GM12878 (cell line): ENCODE data around the gene PSMB10. TPM values are rescaled to one million over a fixed set of nuclear protein-coding genes. Genes with fewer than 3 reads are reported as not detected.
A peak's percentile ranks its signal among the peaks of the same experiment; 100 is the strongest.

Experiments
- BACH1 ChIP-seq: fragments of 450-650 bp; IDR thresholded peaks from 2 replicates; pipeline ENCODE4 v1.6.1; 2017; ENCODE audit warnings: mild to moderate bottlenecking, borderline replicate concordance
- EZH2 ChIP-seq: IDR thresholded peaks from 2 replicates; pipeline ENCODE4 v1.6.1; 2012; ENCODE audit warnings: low read depth, mild to moderate bottlenecking, control low read depth, inconsistent platforms, low read length, borderline replicate concordance; ENCODE audit not compliant: control insufficient read depth
- HCFC1 ChIP-seq: fragments of 150-350 bp; IDR thresholded peaks from 2 replicates; pipeline ENCODE4 v1.6.1; 2014; ENCODE audit warnings: low read length
- HDAC2 ChIP-seq: fragments of 200-600 bp; sonication (generic); IDR thresholded peaks from 2 replicates; pipeline ENCODE4 v1.6.1; 2017
- JUNB ChIP-seq: IDR thresholded peaks from 2 replicates; pipeline ENCODE4 v1.6.1; 2016; ENCODE audit warnings: antibody characterized with exemption, mild to moderate bottlenecking
- MEF2A ChIP-seq: IDR thresholded peaks from 2 replicates; pipeline ENCODE4 v1.6.1; 2011; ENCODE audit warnings: low read depth, mild to moderate bottlenecking, low read length, moderate library complexity; ENCODE audit not compliant: insufficient read depth
- NFXL1 ChIP-seq: fragments of 450-650 bp; IDR thresholded peaks from 2 replicates; pipeline ENCODE4 v1.6.1; 2017; ENCODE audit warnings: antibody characterized with exemption, mild to moderate bottlenecking, borderline replicate concordance
- PML ChIP-seq: IDR thresholded peaks from 2 replicates; pipeline ENCODE4 v1.6.1; 2012; ENCODE audit warnings: low read length, inconsistent platforms
- RB1 ChIP-seq: fragments of 450-650 bp; formaldehyde crosslinking; IDR thresholded peaks from 2 replicates; pipeline ENCODE4 v1.6.1; 2017; ENCODE audit warnings: mild to moderate bottlenecking, borderline replicate concordance
- RBBP5 ChIP-seq: fragments of 200-600 bp; sonication (generic); conservative IDR thresholded peaks from 2 replicates; pipeline ENCODE4 v1.6.1; 2016
- RELA ChIP-seq: fragments of 450-650 bp; IDR thresholded peaks from 2 replicates; pipeline ENCODE4 v1.8.0; 2014; ENCODE audit warnings: borderline replicate concordance; ENCODE audit not compliant: partially characterized antibody
- SPI1 ChIP-seq: IDR thresholded peaks from 2 replicates; pipeline ENCODE4 v1.6.1; 2011; ENCODE audit warnings: low read depth, mild to moderate bottlenecking, low read length, moderate library complexity, borderline replicate concordance; ENCODE audit not compliant: insufficient read depth
- WRNIP1 ChIP-seq: IDR thresholded peaks from 2 replicates; pipeline ENCODE4 v1.6.1; 2011; ENCODE audit warnings: low read depth, low read length, improper control_type of control experiment, borderline replicate concordance
- ZNF207 ChIP-seq: fragments of 450-650 bp; IDR thresholded peaks from 2 replicates; pipeline ENCODE4 v1.6.1; 2014; ENCODE audit warnings: antibody characterized with exemption, mild to moderate bottlenecking, borderline replicate concordance
- polyA plus RNA-seq, 11 experiments: library from polyadenylated mRNA; depleted of rRNA in 4 of 11; unstranded in 6 of 11; stranded (reverse) in 5 of 11; fragments of >200 nt; fragmentation: Nextera tagmentation in 4 of 11; fragmentation: Illumina TruSeq in 1 of 11; extraction: Ambion mirVana in 4 of 11; extraction: Trizol in 1 of 11; gene quantifications; 1 replicate in 1 of 11; 2 replicates in 10 of 11; pipeline versions ENCODE4 v1.2.1 to v1.2.3, GENCODE V29; 2011 to 2016; ENCODE audit warnings: inconsistent platforms in 2 of 11, missing spikeins in 2 of 11, low read depth in 1 of 11
- total RNA-seq, 4 experiments: library from RNA; depleted of rRNA in 3 of 4; stranded (reverse); fragments of >200 nt in 3 of 4; fragmentation: Illumina TruSeq in 1 of 4; extraction: Trizol in 1 of 4; gene quantifications; 2 replicates each; pipeline versions ENCODE4 v1.2.1 to v1.2.3, GENCODE V29; 2013 to 2021
- TF ChIP-seq, protein P1 (sequence below): fragments of 450-650 bp; IDR thresholded peaks from 2 replicates; pipeline ENCODE4 v1.6.1; 2017; ENCODE audit warnings: antibody characterized with exemption, mild to moderate bottlenecking, moderate library complexity
- TF ChIP-seq, protein P2 (sequence below): fragments of 450-650 bp; IDR thresholded peaks from 2 replicates; pipeline ENCODE4 v1.6.1; 2018; ENCODE audit warnings: borderline replicate concordance, mild to moderate bottlenecking; ENCODE audit not compliant: partially characterized antibody
- TF ChIP-seq, protein P3 (sequence below): fragments of 450-650 bp; IDR thresholded peaks from 2 replicates; pipeline ENCODE4 v1.6.1; 2016; ENCODE audit warnings: mild to moderate bottlenecking, moderate library complexity, borderline replicate concordance
- TF ChIP-seq, protein P4 (sequence below): fragments of 450-650 bp; IDR thresholded peaks from 2 replicates; pipeline ENCODE4 v1.6.1; 2017; ENCODE audit warnings: mild to moderate bottlenecking, low read depth, inconsistent platforms; ENCODE audit not compliant: poor library complexity, severe bottlenecking

Gene PSMB10
- total and polyA plus RNA-seq, 10 of the 15 experiments (the other 5 are each of a cell fraction or from before 2014, with no cell fraction given), result 24.1 to 308 (median 151) TPM

DNA sequence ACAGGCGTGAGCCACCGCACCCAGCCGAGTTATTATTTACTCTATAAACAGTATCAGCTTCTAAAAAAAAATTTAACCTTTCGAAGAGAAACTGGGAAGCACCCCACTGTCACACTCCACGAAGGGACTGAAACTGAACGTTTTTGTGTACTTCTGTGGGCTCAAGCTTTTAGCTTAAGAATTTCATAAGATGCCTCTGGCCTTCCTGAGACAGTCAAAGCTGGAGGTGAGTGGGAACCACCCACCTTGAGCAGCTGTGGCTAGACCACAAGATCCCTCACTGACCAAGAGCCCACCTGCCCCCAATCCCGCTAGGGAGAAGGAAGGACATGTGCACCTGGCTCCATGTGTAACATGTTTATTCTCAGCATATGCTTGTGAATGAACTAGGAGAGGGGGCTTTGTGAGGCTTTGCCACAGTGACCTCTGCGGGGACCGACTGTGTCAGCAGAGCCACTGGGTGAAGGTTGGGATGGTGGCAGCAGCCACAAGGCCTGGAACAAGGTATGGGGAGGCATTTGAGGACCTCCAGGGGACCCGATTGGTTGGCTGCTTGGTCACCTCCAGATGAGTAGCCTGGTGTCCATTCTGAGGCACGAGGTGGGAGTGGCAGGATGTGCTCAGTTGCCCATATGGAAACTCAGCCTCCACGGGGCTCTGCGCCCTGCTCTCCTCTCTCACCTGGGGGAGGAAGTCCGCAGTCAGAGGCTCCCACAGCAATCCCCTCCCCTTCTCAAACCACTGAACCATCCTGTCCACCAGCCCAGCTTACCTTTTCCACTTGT, 38.9 kb upstream of the PSMB10 start (continued):
- TF ChIP-seq, protein P1, sequence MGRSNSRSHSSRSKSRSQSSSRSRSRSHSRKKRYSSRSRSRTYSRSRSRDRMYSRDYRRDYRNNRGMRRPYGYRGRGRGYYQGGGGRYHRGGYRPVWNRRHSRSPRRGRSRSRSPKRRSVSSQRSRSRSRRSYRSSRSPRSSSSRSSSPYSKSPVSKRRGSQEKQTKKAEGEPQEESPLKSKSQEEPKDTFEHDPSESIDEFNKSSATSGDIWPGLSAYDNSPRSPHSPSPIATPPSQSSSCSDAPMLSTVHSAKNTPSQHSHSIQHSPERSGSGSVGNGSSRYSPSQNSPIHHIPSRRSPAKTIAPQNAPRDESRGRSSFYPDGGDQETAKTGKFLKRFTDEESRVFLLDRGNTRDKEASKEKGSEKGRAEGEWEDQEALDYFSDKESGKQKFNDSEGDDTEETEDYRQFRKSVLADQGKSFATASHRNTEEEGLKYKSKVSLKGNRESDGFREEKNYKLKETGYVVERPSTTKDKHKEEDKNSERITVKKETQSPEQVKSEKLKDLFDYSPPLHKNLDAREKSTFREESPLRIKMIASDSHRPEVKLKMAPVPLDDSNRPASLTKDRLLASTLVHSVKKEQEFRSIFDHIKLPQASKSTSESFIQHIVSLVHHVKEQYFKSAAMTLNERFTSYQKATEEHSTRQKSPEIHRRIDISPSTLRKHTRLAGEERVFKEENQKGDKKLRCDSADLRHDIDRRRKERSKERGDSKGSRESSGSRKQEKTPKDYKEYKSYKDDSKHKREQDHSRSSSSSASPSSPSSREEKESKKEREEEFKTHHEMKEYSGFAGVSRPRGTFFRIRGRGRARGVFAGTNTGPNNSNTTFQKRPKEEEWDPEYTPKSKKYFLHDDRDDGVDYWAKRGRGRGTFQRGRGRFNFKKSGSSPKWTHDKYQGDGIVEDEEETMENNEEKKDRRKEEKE, result no peak
- TF ChIP-seq, protein P2, sequence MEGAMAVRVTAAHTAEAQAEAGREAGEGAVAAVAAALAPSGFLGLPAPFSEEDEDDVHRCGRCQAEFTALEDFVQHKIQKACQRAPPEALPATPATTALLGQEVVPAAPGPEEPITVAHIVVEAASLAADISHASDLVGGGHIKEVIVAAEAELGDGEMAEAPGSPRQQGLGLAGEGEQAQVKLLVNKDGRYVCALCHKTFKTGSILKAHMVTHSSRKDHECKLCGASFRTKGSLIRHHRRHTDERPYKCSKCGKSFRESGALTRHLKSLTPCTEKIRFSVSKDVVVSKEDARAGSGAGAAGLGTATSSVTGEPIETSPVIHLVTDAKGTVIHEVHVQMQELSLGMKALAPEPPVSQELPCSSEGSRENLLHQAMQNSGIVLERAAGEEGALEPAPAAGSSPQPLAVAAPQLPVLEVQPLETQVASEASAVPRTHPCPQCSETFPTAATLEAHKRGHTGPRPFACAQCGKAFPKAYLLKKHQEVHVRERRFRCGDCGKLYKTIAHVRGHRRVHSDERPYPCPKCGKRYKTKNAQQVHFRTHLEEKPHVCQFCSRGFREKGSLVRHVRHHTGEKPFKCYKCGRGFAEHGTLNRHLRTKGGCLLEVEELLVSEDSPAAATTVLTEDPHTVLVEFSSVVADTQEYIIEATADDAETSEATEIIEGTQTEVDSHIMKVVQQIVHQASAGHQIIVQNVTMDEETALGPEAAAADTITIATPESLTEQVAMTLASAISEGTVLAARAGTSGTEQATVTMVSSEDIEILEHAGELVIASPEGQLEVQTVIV, result no peak
- 0 out of 2 replicates have a peak, but pooled peaks have one; percentile 28 for TF ChIP-seq PML
- TF ChIP-seq RBBP5, result no peak
- TF ChIP-seq WRNIP1, result no peak
- TF ChIP-seq, protein P3, sequence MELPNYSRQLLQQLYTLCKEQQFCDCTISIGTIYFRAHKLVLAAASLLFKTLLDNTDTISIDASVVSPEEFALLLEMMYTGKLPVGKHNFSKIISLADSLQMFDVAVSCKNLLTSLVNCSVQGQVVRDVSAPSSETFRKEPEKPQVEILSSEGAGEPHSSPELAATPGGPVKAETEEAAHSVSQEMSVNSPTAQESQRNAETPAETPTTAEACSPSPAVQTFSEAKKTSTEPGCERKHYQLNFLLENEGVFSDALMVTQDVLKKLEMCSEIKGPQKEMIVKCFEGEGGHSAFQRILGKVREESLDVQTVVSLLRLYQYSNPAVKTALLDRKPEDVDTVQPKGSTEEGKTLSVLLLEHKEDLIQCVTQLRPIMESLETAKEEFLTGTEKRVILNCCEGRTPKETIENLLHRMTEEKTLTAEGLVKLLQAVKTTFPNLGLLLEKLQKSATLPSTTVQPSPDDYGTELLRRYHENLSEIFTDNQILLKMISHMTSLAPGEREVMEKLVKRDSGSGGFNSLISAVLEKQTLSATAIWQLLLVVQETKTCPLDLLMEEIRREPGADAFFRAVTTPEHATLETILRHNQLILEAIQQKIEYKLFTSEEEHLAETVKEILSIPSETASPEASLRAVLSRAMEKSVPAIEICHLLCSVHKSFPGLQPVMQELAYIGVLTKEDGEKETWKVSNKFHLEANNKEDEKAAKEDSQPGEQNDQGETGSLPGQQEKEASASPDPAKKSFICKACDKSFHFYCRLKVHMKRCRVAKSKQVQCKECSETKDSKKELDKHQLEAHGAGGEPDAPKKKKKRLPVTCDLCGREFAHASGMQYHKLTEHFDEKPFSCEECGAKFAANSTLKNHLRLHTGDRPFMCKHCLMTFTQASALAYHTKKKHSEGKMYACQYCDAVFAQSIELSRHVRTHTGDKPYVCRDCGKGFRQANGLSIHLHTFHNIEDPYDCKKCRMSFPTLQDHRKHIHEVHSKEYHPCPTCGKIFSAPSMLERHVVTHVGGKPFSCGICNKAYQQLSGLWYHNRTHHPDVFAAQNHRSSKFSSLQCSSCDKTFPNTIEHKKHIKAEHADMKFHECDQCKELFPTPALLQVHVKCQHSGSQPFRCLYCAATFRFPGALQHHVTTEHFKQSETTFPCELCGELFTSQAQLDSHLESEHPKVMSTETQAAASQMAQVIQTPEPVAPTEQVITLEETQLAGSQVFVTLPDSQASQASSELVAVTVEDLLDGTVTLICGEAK, result no peak
- TF ChIP-seq, protein P4, sequence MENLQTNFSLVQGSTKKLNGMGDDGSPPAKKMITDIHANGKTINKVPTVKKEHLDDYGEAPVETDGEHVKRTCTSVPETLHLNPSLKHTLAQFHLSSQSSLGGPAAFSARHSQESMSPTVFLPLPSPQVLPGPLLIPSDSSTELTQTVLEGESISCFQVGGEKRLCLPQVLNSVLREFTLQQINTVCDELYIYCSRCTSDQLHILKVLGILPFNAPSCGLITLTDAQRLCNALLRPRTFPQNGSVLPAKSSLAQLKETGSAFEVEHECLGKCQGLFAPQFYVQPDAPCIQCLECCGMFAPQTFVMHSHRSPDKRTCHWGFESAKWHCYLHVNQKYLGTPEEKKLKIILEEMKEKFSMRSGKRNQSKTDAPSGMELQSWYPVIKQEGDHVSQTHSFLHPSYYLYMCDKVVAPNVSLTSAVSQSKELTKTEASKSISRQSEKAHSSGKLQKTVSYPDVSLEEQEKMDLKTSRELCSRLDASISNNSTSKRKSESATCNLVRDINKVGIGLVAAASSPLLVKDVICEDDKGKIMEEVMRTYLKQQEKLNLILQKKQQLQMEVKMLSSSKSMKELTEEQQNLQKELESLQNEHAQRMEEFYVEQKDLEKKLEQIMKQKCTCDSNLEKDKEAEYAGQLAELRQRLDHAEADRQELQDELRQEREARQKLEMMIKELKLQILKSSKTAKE, result no peak
- peak; percentile 57 for TF ChIP-seq MEF2A
- no peak for TF ChIP-seq RELA
- TF ChIP-seq HCFC1, result no peak
- no peak for TF ChIP-seq NFXL1
- no peak for TF ChIP-seq ZNF207
- peak; percentile 45; the same call in 1 of the 2 replicates for TF ChIP-seq JUNB
- TF ChIP-seq HDAC2, result no peak
- TF ChIP-seq RB1, result no peak
- TF ChIP-seq SPI1, result 0 out of 2 replicates have a peak, but pooled peaks have one; percentile 19
- TF ChIP-seq EZH2, result no peak
- no peak for TF ChIP-seq BACH1
